ENCODE results near the gene TFPI2. TPM values are rescaled to one million over a fixed set of nuclear protein-coding genes. Genes with fewer than 3 reads are reported as not detected.
A peak's percentile ranks its signal among the peaks of the same experiment; 100 is the strongest.

TFPI2 gene
- total and polyA plus RNA-seq, 2 of the 4 experiments (the other 2 are of a cell fraction), result 48.9 to 99.0 TPM

DNA sequence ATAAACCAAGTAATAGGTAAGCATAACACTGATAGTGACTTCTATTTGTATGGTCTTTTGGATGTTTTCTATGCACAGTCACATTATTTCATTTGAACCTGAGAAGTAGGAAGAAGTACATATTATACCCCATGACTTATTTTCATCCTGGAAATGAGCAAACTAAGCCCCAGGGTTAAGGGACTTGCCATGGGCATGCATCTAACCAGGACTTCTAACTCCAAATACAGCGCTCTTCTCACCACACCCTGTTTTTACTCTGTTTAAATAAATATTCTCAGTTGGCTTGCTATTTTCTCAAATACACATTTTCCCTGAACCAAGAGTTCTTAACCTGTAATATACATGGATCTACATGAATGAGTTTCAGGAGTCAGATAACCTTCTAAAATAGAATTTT is 47.3 kb upstream of the TFPI2 start:
- H2BK15ac ChIP-seq (ENCODE audit: low read depth, low read length), result peak overlapping the region; percentile 23; the same call in 1 of the 3 replicates
- TF ChIP-seq MXI1 (IDR thresholded peaks at IDR 0.05; ENCODE audit: borderline replicate concordance, low read depth, low read length) (no peak), SMC3 (IDR thresholded peaks at IDR 0.05; ENCODE audit: low read depth, low read length) (no peak), MAFK (IDR thresholded peaks at IDR 0.05; ENCODE audit: low read depth, low read length) (no peak), BHLHE40 (IDR thresholded peaks at IDR 0.05; ENCODE audit: low read depth, low read length) (no peak), CEBPB (IDR thresholded peaks at IDR 0.05; ENCODE audit: low read depth, low read length) (no peak), MAZ (IDR thresholded peaks at IDR 0.05; ENCODE audit: borderline replicate concordance, low read depth, low read length) (no peak), FOS (IDR thresholded peaks at IDR 0.05; ENCODE audit: low read depth, low read length) (no peak), POLR2A (IDR thresholded peaks at IDR 0.05; ENCODE audit: low read depth, low read length) (no peak), RFX5 (IDR thresholded peaks at IDR 0.05; ENCODE audit: low read depth, low read length) (no peak), NFE2L2 (IDR thresholded peaks at IDR 0.05; ENCODE audit: low read depth, low read length) (no peak), RCOR1 (IDR thresholded peaks at IDR 0.05; ENCODE audit: insufficient replicate concordance, low read length) (no peak), CHD1 (IDR thresholded peaks at IDR 0.05; ENCODE audit: low read depth, low read length) (no peak), RAD21 (IDR thresholded peaks at IDR 0.05; ENCODE audit: low read length) (no peak)
- TF ChIP-seq, protein P1, sequence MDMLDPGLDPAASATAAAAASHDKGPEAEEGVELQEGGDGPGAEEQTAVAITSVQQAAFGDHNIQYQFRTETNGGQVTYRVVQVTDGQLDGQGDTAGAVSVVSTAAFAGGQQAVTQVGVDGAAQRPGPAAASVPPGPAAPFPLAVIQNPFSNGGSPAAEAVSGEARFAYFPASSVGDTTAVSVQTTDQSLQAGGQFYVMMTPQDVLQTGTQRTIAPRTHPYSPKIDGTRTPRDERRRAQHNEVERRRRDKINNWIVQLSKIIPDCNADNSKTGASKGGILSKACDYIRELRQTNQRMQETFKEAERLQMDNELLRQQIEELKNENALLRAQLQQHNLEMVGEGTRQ (IDR thresholded peaks at IDR 0.05; ENCODE audit: low read depth, low read length), result no peak
- TF ChIP-seq, protein P2, sequence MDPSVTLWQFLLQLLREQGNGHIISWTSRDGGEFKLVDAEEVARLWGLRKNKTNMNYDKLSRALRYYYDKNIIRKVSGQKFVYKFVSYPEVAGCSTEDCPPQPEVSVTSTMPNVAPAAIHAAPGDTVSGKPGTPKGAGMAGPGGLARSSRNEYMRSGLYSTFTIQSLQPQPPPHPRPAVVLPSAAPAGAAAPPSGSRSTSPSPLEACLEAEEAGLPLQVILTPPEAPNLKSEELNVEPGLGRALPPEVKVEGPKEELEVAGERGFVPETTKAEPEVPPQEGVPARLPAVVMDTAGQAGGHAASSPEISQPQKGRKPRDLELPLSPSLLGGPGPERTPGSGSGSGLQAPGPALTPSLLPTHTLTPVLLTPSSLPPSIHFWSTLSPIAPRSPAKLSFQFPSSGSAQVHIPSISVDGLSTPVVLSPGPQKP (IDR thresholded peaks at IDR 0.05; ENCODE audit: borderline replicate concordance, low read depth, low read length), result no peak
- TF ChIP-seq, protein P3, sequence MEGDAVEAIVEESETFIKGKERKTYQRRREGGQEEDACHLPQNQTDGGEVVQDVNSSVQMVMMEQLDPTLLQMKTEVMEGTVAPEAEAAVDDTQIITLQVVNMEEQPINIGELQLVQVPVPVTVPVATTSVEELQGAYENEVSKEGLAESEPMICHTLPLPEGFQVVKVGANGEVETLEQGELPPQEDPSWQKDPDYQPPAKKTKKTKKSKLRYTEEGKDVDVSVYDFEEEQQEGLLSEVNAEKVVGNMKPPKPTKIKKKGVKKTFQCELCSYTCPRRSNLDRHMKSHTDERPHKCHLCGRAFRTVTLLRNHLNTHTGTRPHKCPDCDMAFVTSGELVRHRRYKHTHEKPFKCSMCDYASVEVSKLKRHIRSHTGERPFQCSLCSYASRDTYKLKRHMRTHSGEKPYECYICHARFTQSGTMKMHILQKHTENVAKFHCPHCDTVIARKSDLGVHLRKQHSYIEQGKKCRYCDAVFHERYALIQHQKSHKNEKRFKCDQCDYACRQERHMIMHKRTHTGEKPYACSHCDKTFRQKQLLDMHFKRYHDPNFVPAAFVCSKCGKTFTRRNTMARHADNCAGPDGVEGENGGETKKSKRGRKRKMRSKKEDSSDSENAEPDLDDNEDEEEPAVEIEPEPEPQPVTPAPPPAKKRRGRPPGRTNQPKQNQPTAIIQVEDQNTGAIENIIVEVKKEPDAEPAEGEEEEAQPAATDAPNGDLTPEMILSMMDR (conservative IDR thresholded peaks at IDR 0.05; ENCODE audit: low read depth, low read length), result no peak
- no peak overlapping the region for H3K9ac ChIP-seq (ENCODE audit: low read depth, low read length)
- CTCF ChIA-PET, result no interaction called here
- ATAC-seq (ENCODE audit: low read depth), result no peak
- in situ Hi-C loops (cut with MboI; ENCODE audit: low sequenced_read_pairs) (no loop called here), intact Hi-C loops (cut with micrococcal nuclease) (no loop called here), dilution Hi-C loops (cut with HindIII; ENCODE audit: low sequenced_read_pairs, unreplicated experiment) (no loop called here)
- H3K14ac ChIP-seq (replicated peaks; ENCODE audit: low read depth, low read length), result 0 out of 2 replicates have a peak overlapping the region, but pooled peaks have one; percentile 43
- no peak overlapping the region for H2AK5ac ChIP-seq (ENCODE audit: low read depth, low read length)
- no peak overlapping the region; the same call in 1 of the 2 replicates for H3K4ac ChIP-seq (ENCODE audit: low read depth, low read length)
- H2BK20ac ChIP-seq (ENCODE audit: low read depth, low read length), result peak overlapping the region; percentile 18; the same call in 1 of the 2 replicates
- H3K4me3 ChIP-seq (ENCODE audit: insufficient read depth, low read depth, low read length), result no peak overlapping the region
- WGBS, 2 experiments (ENCODE audit: extremely low coverage in 2 of 2, insufficient read length in 1 of 2), result no CpG with 5 or more reads among the region's 1 CpG
- 0 out of 4 replicates have a peak overlapping the region, but pooled peaks of 1 of the 2 experiments have one; percentile 39 for H4K8ac ChIP-seq (ENCODE audit: low read depth in 2 of 2, low read length in 2 of 2)
- H3K27me3 ChIP-seq (ENCODE audit: control insufficient read depth, insufficient read depth, low read length), result no peaks in the 10 kb centered on the region
- BruUV-seq (replicated peaks), result no TSS peak
- no peak overlapping the region for H2BK5ac ChIP-seq (ENCODE audit: low read depth, low read length, poor library complexity, severe bottlenecking)
- POLR2A ChIA-PET (ENCODE audit: unreplicated experiment), result no interaction called here
- no peaks in the 10 kb centered on the region for H3K36me3 ChIP-seq (ENCODE audit: control insufficient read depth, insufficient read depth, low read length)
- DNase-seq, result no peak
- H3K4me1 ChIP-seq (ENCODE audit: control insufficient read depth, insufficient read depth, low read length), result peaks cover 9% of the 10 kb centered on the region
- H2AFZ ChIP-seq (replicated peaks; ENCODE audit: low read length, poor library complexity), result no peak overlapping the region
- peak overlapping the region; percentile 32; the same call in 1 of the 2 replicates for H4K91ac ChIP-seq (ENCODE audit: insufficient read depth, low read depth, low read length)
- no peak overlapping the region for H3K27ac ChIP-seq (ENCODE audit: insufficient read depth, low read length)
- H3K18ac ChIP-seq (ENCODE audit: low read depth, low read length), result peak overlapping the region; percentile 37; the same call in 1 of the 2 replicates
- no peak overlapping the region for H3K56ac ChIP-seq (ENCODE audit: extremely low read depth, insufficient read depth, low read length)
- H2BK120ac ChIP-seq (ENCODE audit: low read depth, low read length), result peak overlapping the region; percentile 32; the same call in 1 of the 2 replicates
- H3K79me1 ChIP-seq (ENCODE audit: low read depth in 1 of 2, low read length in 2 of 2), result no peaks in the 10 kb centered on the region
- H4K5ac ChIP-seq (ENCODE audit: low read depth, low read length), result no peak overlapping the region
- no peak overlapping the region for H3K4me2 ChIP-seq (ENCODE audit: low read depth, low read length)
- no peak overlapping the region; the same call in 1 of the 2 replicates for H3K23ac ChIP-seq (ENCODE audit: low read depth, low read length)
- H3K9me3 ChIP-seq (ENCODE audit: control insufficient read depth, insufficient read depth, low read length), result no peaks in the 10 kb centered on the region
- no peaks in the 10 kb centered on the region for H4K20me1 ChIP-seq (ENCODE audit: insufficient read depth, low read length)
- no peak overlapping the region for H2AK9ac ChIP-seq (replicated peaks; ENCODE audit: low read depth, low read length, poor library complexity)
- H3K9me1 ChIP-seq (ENCODE audit: insufficient read depth, low read length), result peaks cover 7% of the 10 kb centered on the region
